RWPE1 (cell line): ENCODE measurements around the gene MUC5B.

Experiments used
- CTCF ChIA-PET: fragments of 350-600 bp; sonication (Branson Sonifier 250); formaldehyde crosslinking; extraction: SDS; loops from one replicate; lab custom pipeline; 2021; lab: Yijun Ruan, JAX
- POLR2A ChIA-PET: fragments of 400-600 bp; formaldehyde crosslinking; extraction: SDS; loops from one replicate; lab custom pipeline; 2020; ENCODE audit warnings: antibody characterized with exemption; ENCODE audit not compliant: low non-redundant PET; lab: Yijun Ruan, JAX
- DNase-seq: peaks from one replicate; pipeline ENCODE4 v3.0.0; 2012; ENCODE audit warnings: low spot score
- H3K27ac ChIP-seq: fragments of 450-650 bp; 2 replicates; pipeline ENCODE4 v1.5.1; 2017
- TF ChIP-seq, protein P1 (sequence below): fragments of 450-650 bp; conservative IDR thresholded peaks from 2 replicates; pipeline ENCODE4 v1.5.1; 2017; ENCODE audit warnings: low read depth, mild to moderate bottlenecking

Gene MUC5B

DNA sequence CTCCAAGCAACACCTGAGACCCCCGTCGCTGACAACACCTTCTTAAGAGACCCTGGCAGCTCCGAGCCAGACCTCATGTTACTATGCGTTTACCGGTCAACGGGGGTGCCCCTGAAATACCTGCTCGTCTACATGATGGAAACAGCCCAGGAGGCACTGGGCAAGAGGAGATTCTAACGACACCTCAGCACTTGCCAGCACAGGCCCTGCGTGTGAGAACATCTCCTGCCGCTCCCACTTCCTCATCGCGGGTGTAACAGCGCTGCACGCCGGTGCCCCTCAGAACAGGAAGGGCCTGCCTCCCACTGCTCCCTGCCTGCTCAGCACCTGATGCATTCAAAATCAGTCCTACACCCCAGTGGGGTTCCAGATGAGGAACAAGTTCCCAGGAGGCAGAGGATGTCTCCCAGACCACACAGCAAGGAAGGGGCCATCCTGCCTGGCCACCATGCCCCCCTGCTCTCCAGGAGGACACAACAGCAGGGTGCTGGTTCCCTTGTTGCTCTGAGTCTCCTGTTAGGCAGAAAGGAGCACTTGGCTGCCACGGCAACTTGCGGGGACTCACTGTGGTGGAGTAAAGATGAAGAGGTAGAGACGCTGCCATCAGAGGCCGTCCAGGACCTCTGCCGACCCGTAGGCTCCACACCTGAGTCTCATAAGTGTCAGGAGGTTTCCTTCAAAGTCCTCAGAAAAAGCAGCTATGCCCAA, 84.5 kb downstream of the MUC5B start:
- CTCF ChIA-PET = interaction anchor here (0.7 kb wide), 2 partner anchors 72 to 225 kb away, joined by 3 to 4 read pairs; no protein-coding TSS in a partner anchor
- TF ChIP-seq, protein P1, sequence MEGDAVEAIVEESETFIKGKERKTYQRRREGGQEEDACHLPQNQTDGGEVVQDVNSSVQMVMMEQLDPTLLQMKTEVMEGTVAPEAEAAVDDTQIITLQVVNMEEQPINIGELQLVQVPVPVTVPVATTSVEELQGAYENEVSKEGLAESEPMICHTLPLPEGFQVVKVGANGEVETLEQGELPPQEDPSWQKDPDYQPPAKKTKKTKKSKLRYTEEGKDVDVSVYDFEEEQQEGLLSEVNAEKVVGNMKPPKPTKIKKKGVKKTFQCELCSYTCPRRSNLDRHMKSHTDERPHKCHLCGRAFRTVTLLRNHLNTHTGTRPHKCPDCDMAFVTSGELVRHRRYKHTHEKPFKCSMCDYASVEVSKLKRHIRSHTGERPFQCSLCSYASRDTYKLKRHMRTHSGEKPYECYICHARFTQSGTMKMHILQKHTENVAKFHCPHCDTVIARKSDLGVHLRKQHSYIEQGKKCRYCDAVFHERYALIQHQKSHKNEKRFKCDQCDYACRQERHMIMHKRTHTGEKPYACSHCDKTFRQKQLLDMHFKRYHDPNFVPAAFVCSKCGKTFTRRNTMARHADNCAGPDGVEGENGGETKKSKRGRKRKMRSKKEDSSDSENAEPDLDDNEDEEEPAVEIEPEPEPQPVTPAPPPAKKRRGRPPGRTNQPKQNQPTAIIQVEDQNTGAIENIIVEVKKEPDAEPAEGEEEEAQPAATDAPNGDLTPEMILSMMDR = no peak
- POLR2A ChIA-PET = no interaction called here
- peak; percentile 43 for DNase-seq
- H3K27ac ChIP-seq = peak overlapping the region; percentile 84

- H3K27ac ChIP-seq = peak overlapping the region; percentile 84
- ChIA-PET CTCF (interaction anchor here (0.7 kb wide), 1 partner anchor 71 kb away, joined by 4 read pairs; no protein-coding TSS in a partner anchor), POLR2A (interaction anchor here (0.8 kb wide), 1 partner anchor 17 kb away, joined by 3 read pairs; no protein-coding TSS in a partner anchor)
- TF ChIP-seq, protein P1 = no peak
- DNase-seq = peak; percentile 25
Measured at GRCh38 chr11:1307998-1308742, 85.3 kb downstream of the MUC5B start.

- CTCF ChIA-PET = interaction anchor here (0.7 kb wide), 2 partner anchors 60 to 78 kb away, joined by 4 to 6 read pairs; no protein-coding TSS in a partner anchor
- DNase-seq = peak; percentile 57
- POLR2A ChIA-PET = interaction anchor here (0.8 to 1.4 kb wide), 4 partner anchors 10 to 47 kb away, joined by 3 to 4 read pairs (median 3); no protein-coding TSS in a partner anchor
- TF ChIP-seq, protein P1 = no peak
- H3K27ac ChIP-seq = peak overlapping the region; percentile 84
Measured at GRCh38 chr11:1308743-1309497, 86.1 kb downstream of the MUC5B start.

DNA sequence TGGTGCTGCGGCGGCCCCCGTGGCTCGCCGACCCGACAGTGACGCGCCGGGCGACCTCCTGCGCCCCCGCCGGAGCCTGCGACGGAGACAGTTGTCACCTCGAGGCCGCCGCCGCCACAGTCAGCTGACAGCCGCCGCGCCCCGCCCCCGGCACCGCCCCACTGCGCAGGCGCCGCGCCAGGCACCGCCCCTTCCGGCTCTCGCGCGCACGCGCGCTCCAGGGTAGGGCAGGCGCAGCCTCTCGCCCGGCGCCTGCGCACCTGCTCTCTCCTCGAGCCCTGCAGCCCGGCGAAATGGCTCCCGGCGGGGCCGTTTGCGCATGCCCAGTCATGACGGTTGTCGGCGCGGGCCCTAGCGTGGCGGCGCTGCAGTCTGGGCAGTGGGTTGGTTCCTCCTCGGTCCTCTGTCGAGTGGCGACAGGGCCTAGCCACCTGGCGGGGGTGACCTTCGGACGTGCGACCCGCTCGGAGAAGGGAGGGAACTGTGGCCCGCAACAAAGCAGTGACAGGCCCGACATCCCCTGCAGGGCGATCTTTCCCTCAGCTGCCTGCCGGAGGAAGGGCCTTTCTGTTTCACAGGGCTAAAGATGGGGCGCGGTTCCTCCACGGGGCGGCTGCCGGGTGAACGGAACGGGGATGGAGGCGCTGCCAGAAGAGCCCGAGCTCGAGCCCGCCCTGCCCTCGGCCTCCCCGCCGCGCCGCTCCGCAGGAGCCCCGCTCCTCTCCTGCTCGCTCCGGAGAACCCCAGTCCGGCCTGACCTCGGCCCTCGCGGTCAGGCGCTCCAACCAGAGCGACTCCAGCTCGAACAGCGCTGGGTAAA, 86.8 kb downstream of the MUC5B start, which contains the start of gene TOLLIP:
TSS of gene TOLLIP (minus strand) at position 135 of the 820 bp plus-strand sequence. CDS start at position 1, 134 bp downstream.
- ChIA-PET CTCF (interaction anchor here (0.6 to 0.7 kb wide), 4 partner anchors 11 to 317 kb away, joined by 3 to 6 read pairs (median 4); no protein-coding TSS in a partner anchor), POLR2A (interaction anchor here (0.8 to 1.4 kb wide), 3 partner anchors 11 to 48 kb away, joined by 3 to 4 read pairs (median 3); no protein-coding TSS in a partner anchor)
- H3K27ac ChIP-seq = peak within 1 kb of the TSS; percentile 84
- peak; percentile 100 for DNase-seq
- TF ChIP-seq, protein P1 = no peak

DNA sequence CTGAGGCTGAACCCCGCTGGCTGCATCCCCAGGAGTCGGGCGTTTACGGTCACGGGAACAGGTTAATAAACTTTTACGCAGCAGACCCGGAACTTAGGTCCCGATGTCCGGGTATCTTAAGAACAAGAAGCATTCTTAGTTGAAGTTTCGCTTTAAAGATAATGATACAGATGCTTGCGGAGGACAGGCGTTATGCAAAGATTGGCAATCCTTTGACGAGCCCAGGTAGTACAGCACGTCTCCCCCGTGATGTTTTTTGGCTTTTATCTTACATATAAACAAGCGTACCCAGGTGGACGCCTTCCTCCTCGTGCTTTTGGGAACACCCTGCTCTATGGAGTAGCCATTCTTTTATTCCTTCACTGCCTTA, 87.4 kb downstream of the MUC5B start:
- no peak for DNase-seq
- POLR2A ChIA-PET = no interaction called here
- CTCF ChIA-PET = interaction anchor here (0.6 to 0.7 kb wide), 2 partner anchors 12 to 316 kb away, joined by 3 read pairs; no protein-coding TSS in a partner anchor

More for the DNA sequence above, 87.4 kb downstream of the MUC5B start:
- TF ChIP-seq, protein P1 = no peak
- H3K27ac ChIP-seq = peak overlapping the region; percentile 84
